Muscle of arm (tissue), 12 donors: Measurements from ENCODE around the gene DCTN1. TPM values are rescaled to one million over a fixed set of nuclear protein-coding genes. Genes with fewer than 3 reads are reported as not detected.
A peak's percentile ranks its signal among the peaks of the same experiment; 100 is the strongest.
"Not testable (repeated sequence)": the region's sequence is repeated elsewhere in the genome, so short reads cannot be mapped to it uniquely, and the experiment has no call there.

Source experiments
- DNase-seq: peaks from one replicate; pipeline ENCODE4 v3.0.0-alpha.2; 2013
- polyA plus RNA-seq, 12 donors: library from polyadenylated mRNA; unstranded; fragments of 120-200 nt; gene quantifications; one replicate each; pipeline ENCODE4 v1.2.1, GENCODE V29; 2013; ENCODE audit not compliant: insufficient read length in 12 of 12

Gene DCTN1
- polyA plus RNA-seq, 12 donors, result 81.5 to 146 (median 93.2) TPM; not detected in 1

- DNase-seq, result no peak
Observed at GRCh38 chr2:74373985-74374384, 6.1 kb downstream of the DCTN1 start.

GRCh38 chr2:74373221-74373676, 6.9 kb downstream of the DCTN1 start:
- DNase-seq, result peak; percentile 15

DNA sequence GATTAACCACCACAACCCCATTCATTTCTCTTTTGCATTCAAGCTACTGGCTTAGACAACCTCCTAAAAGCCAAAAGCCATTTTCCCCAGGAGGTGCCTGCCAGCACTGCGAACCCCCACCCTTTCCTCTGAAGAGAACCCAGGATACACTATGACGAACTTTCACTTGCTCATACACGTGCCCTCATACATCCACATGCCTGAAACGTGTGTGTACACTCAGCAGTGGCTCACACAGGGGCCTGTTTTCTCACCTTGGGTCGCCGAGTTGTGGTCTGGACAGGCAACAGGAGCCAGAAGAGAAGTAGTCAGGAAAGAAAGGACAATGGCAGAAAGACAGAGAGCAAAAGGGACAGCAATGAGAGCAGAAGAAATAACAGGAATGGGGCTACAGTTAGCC, 7.4 kb downstream of the DCTN1 start:
- no peak for DNase-seq

DNA sequence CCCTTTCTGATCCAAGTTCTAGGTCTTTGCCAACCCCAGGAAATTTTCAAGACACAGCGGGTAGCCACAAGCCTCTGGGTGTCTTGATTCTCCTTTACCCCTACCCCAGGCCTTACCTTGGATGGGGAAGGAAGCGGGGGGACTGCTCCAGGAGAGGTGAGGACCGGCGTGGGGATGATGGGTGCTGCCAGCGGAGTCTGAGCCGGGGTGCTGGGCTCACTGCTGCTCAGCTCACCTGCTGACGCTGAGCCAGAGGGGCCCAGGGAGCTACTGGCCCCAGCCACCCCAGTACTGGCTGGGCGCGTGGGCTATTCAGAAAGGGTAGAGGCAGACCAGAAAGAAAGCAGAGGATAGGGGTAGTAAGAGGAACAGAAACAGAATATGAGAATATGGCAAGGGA, 8.7 kb downstream of the DCTN1 start:
- DNase-seq, result no peak

DNA sequence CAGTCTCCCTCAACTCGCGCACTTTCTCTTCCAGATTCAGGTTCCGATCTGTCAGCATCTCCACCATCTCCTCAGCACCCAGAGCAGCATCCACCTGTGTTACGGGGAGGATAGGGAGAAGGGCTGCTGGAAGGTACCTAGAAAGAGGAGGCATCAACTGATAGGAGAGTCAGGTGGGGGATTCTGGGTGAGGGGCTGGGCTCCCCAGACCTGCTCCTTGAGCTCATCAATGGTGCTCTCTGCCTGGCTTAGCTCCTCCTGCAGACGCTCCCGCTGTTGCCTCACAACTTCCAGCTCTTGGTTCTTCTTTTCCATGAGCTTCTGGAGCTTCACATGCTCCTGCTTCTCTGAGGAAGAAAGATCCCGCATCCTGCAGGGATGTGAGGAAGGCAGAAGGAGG, 10.1 kb downstream of the DCTN1 start:
- no peak for DNase-seq

GRCh38 chr2:74368499-74368898, 11.6 kb downstream of the DCTN1 start:
- no peak for DNase-seq

- DNase-seq, result no peak
Observed at GRCh38 chr2:74367789-74368188, 12.3 kb downstream of the DCTN1 start.

GRCh38 chr2:74366036-74366435, 14.1 kb downstream of the DCTN1 start:
- DNase-seq, result no peak

DNA sequence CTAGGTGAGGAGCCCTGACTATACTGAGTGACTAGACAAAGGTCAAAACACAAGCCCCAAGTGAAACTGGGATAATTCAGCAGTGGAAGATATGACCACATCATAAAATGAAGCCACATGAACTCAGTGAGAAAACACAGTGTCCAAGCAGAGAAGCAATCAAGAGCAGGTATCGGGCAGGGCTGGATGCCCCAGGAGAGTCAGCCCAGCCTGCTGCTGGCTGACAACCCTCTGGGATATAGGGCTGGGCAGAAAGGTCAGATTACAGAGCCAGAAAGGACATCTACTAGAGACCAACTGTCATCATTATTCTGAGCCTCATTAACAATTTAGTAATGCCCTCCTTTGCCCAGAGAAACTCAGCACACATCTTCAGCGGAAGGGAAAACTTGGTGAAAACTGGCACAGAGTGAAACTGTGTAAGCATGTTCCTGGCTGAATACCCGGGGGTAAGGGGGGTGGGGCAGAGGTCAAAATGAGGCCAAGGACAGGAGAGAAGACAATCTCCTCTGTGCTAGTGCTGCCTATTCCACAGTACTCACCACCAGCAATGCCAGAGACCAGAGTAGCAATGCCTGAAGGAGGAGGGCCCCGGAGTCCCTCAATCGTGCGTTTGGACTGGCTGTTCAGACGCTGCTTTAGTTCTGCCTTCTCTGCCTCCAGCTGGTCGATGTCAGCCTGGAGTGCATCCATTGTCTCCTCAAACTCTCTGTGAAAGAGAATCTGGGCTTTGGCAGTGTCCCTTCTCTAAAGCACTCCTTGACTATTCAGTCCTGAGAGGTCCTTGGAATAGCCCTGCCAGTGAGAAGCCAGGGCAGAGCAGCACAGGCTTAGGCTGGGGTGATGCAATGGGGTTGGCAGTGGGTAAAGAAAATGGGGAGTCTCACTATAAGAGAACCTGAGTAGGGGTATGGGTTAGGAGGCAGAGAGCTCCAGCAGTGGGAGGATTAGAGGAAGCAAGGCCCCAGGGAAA, 15.3 kb downstream of the DCTN1 start:
- DNase-seq, result no peak

- no peak for DNase-seq
Observed at GRCh38 chr2:74361327-74361726, 18.8 kb downstream of the DCTN1 start.

GRCh38 chr2:74357627-74358026, 22.5 kb downstream of the DCTN1 start:
- no peak for DNase-seq

DNA sequence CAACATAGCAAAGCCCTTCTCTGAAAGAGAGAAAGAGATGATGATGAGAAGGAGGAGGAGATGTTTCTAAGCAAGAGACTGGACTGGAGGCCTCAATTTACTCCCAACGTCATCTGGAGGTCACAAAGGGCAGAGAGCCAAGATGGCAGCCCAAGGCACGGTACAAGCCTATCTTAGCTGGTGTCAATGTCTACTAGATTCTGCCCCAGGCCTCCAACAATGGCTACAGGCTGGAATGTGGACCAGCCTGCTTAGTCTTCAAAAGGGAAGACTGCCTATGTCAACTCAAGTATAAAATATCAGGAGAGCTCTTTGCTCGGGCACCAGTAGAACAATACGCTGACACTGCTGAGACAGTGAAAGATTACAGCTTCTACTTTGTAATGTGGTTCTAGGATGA, 30.2 kb downstream of the DCTN1 start:
- DNase-seq, result no peak

DNA sequence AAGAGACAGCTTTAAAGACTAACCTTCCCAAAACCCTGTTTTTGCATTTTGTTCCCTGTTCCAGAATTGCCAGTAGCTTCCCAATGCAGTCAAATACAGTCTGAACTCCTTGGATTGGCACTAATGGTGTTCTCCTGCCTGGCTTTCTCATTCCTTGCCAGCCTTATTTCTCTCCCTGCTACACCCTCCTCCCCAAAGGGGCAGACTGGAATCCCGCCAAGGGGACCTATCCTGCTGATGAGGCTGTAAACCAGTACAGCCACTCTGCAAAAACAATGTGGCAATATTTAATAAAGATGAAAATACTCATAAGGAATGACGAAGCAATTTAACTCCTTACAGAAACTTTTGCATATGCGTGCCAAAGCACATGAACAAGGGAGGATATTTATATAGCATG, 32.4 kb downstream of the DCTN1 start:
- no peak for DNase-seq

- no peak for DNase-seq
Observed at GRCh38 chr2:74347303-74347702, 32.8 kb downstream of the DCTN1 start.

- no peak for DNase-seq
Observed at GRCh38 chr2:74345272-74345943, 34.7 kb downstream of the DCTN1 start.

DNA sequence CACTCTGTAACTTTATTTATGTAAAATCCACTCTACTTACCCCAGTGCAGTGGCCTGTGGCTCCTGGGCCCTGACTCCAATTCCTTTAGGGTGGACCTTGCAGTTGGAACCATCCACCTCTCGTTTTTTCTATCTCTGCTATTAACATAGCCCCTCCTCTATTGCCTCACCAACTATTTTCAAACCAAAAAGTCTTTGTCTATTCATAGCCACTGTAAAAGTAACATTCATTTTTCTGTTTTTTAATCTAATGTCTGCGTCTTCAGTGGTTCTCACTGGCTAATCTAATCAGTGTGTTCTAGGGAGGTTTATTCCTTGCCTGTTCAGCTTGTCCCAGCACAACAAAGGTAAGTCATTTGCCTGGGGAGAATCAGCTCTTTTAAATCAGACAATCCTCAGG, 36.8 kb downstream of the DCTN1 start, which contains the start of gene SLC4A5:
Gene SLC4A5, minus strand, starts transcription at position 101 of the 400 bp plus-strand sequence. CDS start 28,393 bp downstream, outside the sequence.
- DNase-seq, result no peak

GRCh38 chr2:74336227-74336626, 43.9 kb downstream of the DCTN1 start:
- not testable (repeated sequence) for DNase-seq

- DNase-seq, result peak; percentile 82
Observed at GRCh38 chr2:74334931-74335333, 45.2 kb downstream of the DCTN1 start.

DNA sequence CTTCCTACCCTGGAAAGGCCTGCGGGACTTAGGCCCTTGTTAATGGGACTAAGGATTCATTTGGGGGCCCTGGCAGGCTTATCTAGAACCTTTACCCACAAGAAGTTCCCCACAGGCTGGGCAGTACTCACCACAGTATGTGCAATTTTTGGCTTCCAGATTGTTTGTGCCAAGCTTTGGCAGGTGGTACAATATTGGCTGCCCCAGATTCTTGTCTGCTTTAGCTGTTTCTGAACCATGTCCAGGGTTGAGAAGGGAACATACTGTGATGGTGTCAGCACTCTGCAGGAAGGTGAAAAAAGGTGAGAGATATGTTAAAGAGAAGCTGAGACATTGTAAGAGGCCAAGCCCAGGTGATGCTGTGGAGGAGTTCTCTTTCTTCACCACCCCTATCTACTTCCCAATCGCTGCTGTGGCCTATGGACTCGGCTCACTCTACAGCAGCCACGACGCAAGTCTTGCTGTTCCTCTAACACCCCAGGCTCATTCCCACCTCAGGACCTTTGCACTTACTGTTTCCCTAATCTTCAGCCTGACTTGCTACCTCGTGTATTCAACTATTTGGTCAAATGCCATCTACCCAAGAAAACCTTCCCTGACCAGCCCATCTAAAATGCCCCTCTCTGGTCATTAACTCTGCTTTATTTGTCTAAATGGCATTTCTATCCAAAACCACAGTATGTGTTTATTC, 46.1 kb downstream of the DCTN1 start:
- DNase-seq, result no peak

DNA sequence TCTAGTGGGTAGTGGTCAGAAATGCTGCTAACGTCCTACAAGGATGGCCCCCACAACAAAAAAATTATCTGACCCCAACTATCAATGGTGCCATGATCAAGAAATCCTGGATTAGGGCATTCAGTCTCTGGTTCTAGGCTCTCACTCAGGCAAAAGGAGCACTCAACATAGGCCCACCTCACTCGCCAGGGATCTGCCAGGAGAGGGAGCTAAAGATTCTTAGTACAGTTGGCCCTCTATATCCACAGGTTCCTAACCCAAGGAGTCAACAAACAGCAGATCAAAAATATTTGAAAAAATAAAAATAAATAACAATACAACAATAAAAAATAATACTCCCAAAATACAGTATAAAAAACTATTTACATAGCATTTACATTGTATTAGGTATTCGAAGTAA, 46.9 kb downstream of the DCTN1 start:
- DNase-seq, result no peak

DNA sequence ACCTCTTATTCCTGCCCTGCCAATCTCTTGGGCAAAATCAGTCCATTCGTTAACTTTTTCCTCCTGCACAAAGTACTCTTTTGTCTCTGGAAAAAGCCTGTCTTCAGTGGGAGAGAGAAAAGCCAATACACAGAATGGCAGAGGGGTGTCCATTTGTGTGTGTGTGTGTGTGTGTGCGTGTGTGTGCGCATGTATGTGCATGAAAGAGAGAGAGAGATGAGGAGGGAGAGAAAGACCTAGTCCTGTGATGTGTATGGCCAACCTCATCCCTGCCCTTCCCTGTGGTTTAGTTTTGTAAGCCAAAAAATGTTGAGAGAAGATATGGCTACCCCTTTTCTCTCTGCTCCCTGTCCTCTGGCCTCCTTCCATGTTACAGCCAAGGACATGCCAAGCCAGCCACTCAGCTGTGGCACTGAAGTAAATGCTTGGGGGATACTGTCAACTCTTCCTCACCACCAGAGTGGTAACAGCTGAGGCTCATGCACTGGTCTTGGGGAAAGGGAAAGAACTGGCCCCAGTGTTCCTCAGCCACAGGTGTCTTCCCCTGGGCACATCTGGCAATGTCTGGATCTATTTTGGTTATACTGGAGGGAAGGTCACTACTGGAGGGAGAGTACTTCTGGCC, 47.4 kb downstream of the DCTN1 start:
- DNase-seq, result no peak

DNA sequence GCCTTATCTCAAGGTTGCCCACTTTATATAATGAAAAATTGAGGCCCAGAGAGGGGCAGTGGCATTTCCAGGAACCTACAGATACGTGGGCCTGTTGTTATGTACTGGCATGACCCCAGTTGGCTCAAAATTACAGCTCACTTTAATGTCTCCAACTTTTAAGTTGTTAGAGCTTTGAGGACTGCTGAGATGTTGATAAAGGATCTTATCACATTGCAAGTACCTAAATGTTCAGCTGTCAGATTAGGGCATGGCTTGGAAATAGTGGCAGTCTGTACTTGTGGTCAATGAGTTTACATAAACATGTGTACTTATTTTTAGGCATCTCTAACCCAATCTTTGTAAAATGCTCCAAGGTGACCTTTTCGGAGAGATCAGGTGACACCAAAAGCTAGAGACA, 51.5 kb downstream of the DCTN1 start:
- DNase-seq, result no peak
